ENCODE measurements around the gene BMP6.

Gene BMP6

DNA sequence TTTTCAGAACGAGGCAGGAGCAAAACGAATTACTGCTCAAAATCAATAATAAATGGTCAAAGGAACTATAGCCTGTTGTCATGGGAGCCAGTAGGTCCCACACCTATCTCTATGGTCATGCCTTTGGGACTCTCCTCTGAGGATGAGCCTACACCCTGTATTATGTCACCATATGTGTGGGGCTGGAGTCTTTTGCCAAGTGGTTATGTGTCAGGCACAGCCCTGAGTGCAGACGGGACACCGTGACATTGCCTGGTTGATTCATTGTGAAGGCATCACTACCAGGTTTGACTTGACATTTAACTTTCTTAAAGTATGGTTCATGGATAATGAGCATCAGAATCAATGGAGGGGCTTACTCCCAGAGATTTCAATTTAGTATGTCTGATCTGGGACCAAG lies 23.6 kb downstream of the BMP6 start:
- H3K4me3 Mint-ChIP-seq = no peak overlapping the region
- no peak for ATAC-seq
- no peaks in the 10 kb centered on the region for H3K9me3 Mint-ChIP-seq
- H3K36me3 Mint-ChIP-seq = no peaks in the 10 kb centered on the region
- no peaks in the 10 kb centered on the region for H3K4me1 Mint-ChIP-seq
- peaks cover 28% of the 10 kb centered on the region for H3K27me3 Mint-ChIP-seq
- H3K27ac Mint-ChIP-seq = no peak overlapping the region

DNA sequence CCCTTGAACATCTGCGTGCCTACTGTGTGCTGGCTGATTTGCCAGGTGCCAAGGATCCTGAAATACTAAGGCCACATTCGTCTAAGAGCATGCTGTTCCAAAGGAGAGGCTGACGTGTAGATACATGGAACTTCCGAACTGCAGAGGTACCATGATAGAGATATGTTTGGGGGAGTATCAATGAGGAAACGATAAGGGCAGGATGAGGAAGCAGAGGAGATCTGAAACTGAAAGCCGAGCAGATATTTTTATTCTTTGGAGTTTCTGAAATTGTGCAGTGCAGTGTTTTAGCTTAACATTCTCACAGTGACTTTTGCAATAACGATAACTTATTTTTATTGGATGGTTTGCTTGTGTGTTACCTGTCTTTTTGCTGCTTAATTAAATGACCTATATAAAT lies 24.3 kb downstream of the BMP6 start:
- ATAC-seq = no peak
- no peak overlapping the region for H3K4me3 Mint-ChIP-seq
- H3K27me3 Mint-ChIP-seq = peaks cover 27% of the 10 kb centered on the region
- no peak overlapping the region for H3K27ac Mint-ChIP-seq
- H3K4me1 Mint-ChIP-seq = no peaks in the 10 kb centered on the region
- H3K9me3 Mint-ChIP-seq = peaks cover 3% of the 10 kb centered on the region
- H3K36me3 Mint-ChIP-seq = no peaks in the 10 kb centered on the region

DNA sequence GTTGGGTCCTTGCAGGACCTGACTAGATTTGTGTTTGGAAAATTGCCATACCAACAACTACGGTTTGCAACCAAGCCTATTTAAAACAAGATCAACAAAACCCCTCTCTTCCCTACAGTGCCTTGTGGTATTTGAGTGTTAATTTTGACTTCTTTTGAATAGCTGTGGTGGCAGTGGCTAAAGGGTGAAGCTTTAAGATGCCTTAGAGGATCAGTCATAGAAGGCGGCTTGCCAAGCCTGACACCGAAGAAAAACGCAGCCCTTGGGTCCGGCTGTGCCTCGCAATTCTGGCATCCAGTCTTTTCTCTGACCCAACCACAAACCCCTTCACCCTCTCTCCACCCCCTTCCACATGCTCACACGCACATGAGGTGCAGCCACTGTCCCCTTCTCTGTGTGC lies 32.6 kb downstream of the BMP6 start:
- H3K9me3 Mint-ChIP-seq = peaks cover 11% of the 10 kb centered on the region
- H3K27me3 Mint-ChIP-seq = peaks cover 33% of the 10 kb centered on the region
- peaks cover 6% of the 10 kb centered on the region for H3K36me3 Mint-ChIP-seq
- H3K27ac Mint-ChIP-seq = no peak overlapping the region
- H3K4me3 Mint-ChIP-seq = no peak overlapping the region
- no peaks in the 10 kb centered on the region for H3K4me1 Mint-ChIP-seq
- no peak for ATAC-seq

DNA sequence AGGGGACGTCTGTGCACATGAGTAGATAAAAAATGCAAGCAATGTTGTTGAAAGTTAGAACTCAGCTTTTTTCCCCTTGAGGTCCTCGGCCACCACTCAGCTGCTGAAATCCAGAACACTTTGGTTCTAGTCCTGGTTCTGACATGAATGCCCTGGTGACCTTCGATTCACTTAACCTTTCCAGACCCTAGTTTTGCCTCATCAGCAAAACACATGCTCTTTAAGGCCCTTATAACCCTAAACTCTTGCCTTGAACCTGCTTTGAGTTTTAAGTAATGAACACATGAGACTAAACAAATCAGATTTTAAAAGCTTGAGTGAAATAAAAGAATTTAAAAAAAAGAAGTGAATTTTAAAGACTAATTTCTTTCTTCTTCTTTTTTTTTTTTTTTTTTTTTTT lies 33.4 kb downstream of the BMP6 start:
- peaks cover 26% of the 10 kb centered on the region for H3K27me3 Mint-ChIP-seq
- H3K36me3 Mint-ChIP-seq = peaks cover 6% of the 10 kb centered on the region
- no peak overlapping the region for H3K4me3 Mint-ChIP-seq

DNA sequence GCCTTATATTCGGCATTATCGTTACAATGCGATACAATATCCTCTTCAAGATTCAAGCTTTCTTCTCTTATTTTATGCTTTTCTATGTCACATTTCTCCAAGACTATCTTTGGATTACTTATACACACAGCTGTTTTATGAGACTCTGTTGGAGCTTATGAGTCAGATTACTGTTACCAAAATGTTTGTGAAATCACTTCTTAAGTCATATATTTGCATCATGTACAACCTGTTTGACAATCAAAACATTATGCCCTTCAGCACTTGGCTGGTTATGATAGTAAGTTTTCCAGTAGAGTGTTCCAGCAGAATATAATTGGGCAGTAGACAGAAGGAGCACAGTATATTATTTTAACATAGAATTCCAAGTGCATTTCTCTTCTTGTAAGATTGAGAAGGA lies 35.2 kb downstream of the BMP6 start:
- Mint-ChIP-seq H3K27ac (no peak overlapping the region), H3K27me3 (peaks cover 9% of the 10 kb centered on the region), H3K9me3 (peaks cover 4% of the 10 kb centered on the region), H3K36me3 (peaks cover 3% of the 10 kb centered on the region), H3K4me1 (no peaks in the 10 kb centered on the region), H3K4me3 (no peak overlapping the region)
- no peak for ATAC-seq

More for the DNA sequence above, 33.4 kb downstream of the BMP6 start:
- H3K27ac Mint-ChIP-seq = no peak overlapping the region
- H3K4me1 Mint-ChIP-seq = no peaks in the 10 kb centered on the region
- H3K9me3 Mint-ChIP-seq = peaks cover 11% of the 10 kb centered on the region
- no peak for ATAC-seq

DNA sequence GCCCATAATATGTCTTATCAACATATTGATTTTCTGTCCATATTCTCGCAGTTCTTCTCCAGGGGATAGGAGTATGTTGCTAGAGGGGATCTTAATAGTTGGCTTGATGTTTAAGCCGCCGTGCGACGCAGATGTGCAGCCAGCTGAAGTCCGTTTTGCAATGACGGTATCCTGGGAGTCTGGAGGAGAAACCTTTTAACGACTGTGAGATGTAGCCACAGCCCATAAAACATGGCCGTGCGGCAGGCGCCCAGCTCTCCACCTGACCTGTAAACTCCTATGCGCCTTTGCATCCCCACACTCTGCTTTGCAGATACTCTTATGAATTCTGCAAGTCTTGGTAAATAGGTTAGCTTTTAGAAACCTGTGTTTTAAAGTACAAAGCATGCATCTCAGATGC lies 36.9 kb downstream of the BMP6 start:
- ATAC-seq = no peak
- H3K27me3 Mint-ChIP-seq = no peaks in the 10 kb centered on the region
- H3K4me1 Mint-ChIP-seq = no peaks in the 10 kb centered on the region
- H3K27ac Mint-ChIP-seq = no peak overlapping the region
- no peak overlapping the region for H3K4me3 Mint-ChIP-seq
- peaks cover under 1% of the 10 kb centered on the region for H3K9me3 Mint-ChIP-seq
- no peaks in the 10 kb centered on the region for H3K36me3 Mint-ChIP-seq

DNA sequence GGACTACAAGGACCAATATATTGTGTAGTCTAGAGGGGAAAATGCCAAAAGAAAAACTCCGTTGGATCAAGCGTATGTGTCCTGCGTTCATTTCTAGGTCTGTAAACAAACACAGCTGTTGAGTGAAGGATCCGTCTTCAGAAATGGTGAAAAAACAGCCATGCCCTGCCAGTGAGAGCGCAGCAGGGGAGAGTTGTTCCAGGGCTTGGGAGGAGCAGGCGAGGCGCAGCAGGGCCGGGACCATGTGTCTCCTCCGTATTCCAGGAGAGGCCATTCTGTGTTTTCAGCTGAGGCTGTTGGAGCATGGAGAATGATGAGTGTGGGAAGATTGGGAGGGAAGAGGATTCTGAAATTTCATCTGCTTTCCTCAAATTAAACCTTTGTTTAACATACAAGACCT lies 38.0 kb downstream of the BMP6 start:
- Mint-ChIP-seq H3K27me3 (peaks cover 11% of the 10 kb centered on the region), H3K4me3 (no peak overlapping the region), H3K36me3 (no peaks in the 10 kb centered on the region), H3K4me1 (no peaks in the 10 kb centered on the region), H3K9me3 (no peaks in the 10 kb centered on the region), H3K27ac (no peak overlapping the region)
- ATAC-seq = no peak

DNA sequence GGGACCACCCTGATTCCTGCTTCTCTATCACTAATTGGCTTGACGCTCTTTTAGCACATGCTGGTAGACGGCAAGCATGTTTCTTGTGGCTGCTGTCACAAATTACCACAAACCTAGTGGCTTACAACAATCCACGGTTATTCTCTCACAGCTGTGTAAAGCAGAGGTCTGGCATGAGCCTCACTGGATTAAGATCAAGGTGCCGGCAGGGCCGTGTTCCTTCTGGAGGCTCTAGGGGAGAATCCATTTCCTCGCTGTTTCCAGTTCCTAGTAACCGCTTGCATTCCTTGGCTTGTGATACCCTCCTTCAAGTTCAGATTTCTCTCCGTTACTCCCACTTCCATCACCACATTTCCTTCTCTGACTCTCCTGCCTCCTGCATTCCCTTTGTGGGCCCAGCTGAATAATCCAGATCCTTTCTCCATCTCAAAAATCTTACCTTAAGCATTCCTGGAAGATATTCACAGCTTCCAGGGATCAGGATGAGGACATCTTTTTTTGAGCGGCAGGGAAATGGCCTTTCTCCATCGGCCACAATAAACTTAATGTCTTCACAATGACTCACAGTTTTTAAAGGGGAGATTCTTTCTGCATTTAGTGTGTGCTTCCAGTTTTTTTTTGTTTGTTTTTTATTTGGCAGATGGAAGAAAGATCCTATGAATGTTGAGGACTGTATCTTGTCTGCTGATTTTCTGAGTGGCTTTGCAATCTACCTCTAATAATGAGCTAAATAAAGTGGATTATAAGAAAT lies 39.9 kb downstream of the BMP6 start:
- no peak overlapping the region for H3K4me3 Mint-ChIP-seq
- no peak for ATAC-seq
- H3K36me3 Mint-ChIP-seq = no peaks in the 10 kb centered on the region
- H3K27me3 Mint-ChIP-seq = peaks cover 12% of the 10 kb centered on the region
- H3K4me1 Mint-ChIP-seq = no peaks in the 10 kb centered on the region
- no peaks in the 10 kb centered on the region for H3K9me3 Mint-ChIP-seq
- H3K27ac Mint-ChIP-seq = no peak overlapping the region

DNA sequence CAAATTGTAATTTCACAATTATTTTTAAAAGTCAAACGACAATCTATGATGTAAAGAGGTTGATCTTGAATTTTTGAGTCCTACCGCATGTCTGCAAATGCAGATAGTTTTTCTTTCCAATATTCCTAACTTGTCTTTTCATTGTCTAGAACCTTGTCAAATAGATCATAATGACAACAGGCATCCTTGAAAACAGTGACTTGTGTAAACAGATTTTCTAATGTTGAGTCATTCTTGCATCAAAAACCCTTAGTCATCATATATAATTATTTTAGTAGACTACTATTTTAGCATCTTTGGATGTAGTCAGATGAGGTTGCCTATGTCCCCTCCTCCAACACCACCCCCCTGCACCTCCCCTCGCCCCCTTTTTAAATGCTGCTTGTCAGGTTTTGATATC lies 43.8 kb downstream of the BMP6 start:
- Mint-ChIP-seq H3K9me3 (no peaks in the 10 kb centered on the region), H3K36me3 (no peaks in the 10 kb centered on the region), H3K4me1 (no peaks in the 10 kb centered on the region), H3K4me3 (no peak overlapping the region), H3K27ac (no peak overlapping the region), H3K27me3 (peaks cover 22% of the 10 kb centered on the region)
- ATAC-seq = no peak

DNA sequence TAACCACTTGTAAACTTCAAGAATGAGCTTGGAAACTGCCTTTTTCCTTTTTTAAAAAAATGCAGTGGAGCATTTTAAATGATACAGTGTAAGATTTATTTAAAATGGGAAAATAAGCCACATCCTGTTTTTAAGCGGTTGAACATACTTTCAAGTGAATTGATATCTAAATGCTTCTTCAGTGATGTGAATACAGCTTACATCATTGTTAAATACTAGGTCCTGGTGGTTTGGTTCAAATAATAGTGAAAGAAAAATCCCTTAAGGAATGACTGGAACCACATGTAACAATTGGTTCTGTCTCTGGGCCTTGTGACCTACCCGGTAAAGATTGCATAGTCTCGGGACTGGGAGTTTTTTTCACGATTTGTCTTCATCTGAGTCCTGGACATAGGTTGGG lies 44.2 kb downstream of the BMP6 start:
- Mint-ChIP-seq H3K27ac (no peak overlapping the region), H3K27me3 (peaks cover 22% of the 10 kb centered on the region), H3K4me3 (no peak overlapping the region), H3K9me3 (no peaks in the 10 kb centered on the region), H3K4me1 (no peaks in the 10 kb centered on the region), H3K36me3 (no peaks in the 10 kb centered on the region)
- no peak for ATAC-seq

DNA sequence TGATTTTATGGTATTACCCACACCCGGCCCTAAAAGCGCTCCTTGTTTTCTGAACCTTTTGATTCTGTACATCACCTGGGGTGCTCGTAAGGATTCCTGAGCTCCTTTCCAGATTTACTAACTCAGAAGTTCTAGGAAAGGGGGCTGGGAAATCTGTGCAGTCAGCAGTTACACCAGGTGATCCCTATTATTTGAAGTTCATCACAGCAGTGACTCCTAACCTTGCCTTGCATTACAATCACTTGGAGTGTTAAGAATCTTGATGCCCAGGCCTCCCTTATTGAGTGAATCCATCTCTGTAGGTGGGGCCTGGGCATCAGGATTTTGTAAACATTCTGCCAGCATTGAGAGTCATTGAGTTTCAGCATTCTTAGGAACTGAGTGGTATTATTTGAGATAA lies 44.7 kb downstream of the BMP6 start:
- no peak for ATAC-seq
- Mint-ChIP-seq H3K4me3 (no peak overlapping the region), H3K9me3 (no peaks in the 10 kb centered on the region), H3K36me3 (no peaks in the 10 kb centered on the region), H3K27ac (no peak overlapping the region), H3K27me3 (peaks cover 22% of the 10 kb centered on the region), H3K4me1 (no peaks in the 10 kb centered on the region)

DNA sequence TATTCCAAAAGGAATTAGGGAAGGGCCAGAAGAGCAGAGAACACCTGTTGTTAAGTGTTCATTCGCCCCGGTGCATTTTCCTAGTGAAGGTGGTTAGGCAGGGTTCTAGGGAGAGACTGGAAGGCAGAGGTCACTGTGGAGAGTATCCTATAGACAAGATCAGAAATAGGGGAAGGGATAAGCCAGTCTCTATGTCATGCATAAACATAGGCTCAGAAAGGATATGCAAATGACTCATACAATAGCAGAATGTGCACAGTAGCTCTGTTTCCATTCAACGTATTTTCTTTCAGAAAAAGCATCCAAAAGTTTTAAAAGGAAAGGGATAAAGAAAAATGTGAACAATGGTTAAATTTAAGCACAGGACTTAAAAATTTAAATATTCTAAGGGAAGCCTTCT lies 47.4 kb downstream of the BMP6 start:
- Mint-ChIP-seq H3K4me3 (no peak overlapping the region), H3K27ac (no peak overlapping the region), H3K36me3 (no peaks in the 10 kb centered on the region), H3K4me1 (peaks cover 9% of the 10 kb centered on the region), H3K9me3 (no peaks in the 10 kb centered on the region), H3K27me3 (peaks cover 29% of the 10 kb centered on the region)
- no peak for ATAC-seq

DNA sequence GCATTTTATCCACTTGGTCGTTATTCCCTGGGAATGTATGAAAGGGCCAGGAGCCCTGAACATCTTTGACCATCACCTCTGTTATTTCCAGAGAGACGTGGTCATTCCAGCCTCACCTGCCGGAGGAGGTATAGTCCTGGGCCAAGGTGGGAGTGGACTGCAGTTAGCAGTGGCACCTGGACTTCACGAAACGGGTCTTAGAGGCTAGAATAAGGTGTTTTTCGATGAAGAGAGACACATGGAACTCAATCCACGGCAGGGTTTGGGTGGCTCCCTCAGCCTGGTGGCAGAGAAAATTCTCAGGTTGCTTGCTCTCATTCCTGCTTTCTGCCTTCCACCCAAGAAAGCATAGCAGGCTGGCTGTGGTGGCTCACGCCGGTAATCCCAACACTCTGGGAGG lies 48.0 kb downstream of the BMP6 start:
- ATAC-seq = no peak
- H3K27ac Mint-ChIP-seq = no peak overlapping the region
- no peak overlapping the region for H3K4me3 Mint-ChIP-seq
- peaks cover 29% of the 10 kb centered on the region for H3K27me3 Mint-ChIP-seq
- no peaks in the 10 kb centered on the region for H3K9me3 Mint-ChIP-seq
- H3K4me1 Mint-ChIP-seq = peaks cover 9% of the 10 kb centered on the region
- no peaks in the 10 kb centered on the region for H3K36me3 Mint-ChIP-seq

DNA sequence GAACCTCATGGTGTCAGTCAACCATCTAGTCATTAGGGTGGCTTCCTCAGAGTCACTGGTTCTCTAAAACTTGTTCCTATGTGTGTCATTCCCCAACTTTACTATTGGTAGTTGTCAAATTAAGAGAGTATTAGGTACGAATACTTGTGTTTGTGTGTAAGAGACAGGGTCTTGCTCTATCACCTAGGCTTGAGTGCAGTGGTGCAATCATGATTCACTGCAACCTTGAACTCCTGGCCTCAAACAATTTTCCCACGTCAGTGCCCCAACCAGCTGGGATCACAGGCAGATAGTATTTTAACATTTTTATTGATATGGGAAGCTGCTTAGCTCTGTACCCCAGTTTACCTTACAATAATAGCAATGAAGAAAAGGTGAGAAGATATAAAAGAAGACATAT lies 50.6 kb downstream of the BMP6 start:
- Mint-ChIP-seq H3K27me3 (peaks cover 29% of the 10 kb centered on the region), H3K9me3 (no peaks in the 10 kb centered on the region), H3K4me3 (no peak overlapping the region), H3K36me3 (no peaks in the 10 kb centered on the region), H3K4me1 (peaks cover 9% of the 10 kb centered on the region), H3K27ac (no peak overlapping the region)
- ATAC-seq = no peak

DNA sequence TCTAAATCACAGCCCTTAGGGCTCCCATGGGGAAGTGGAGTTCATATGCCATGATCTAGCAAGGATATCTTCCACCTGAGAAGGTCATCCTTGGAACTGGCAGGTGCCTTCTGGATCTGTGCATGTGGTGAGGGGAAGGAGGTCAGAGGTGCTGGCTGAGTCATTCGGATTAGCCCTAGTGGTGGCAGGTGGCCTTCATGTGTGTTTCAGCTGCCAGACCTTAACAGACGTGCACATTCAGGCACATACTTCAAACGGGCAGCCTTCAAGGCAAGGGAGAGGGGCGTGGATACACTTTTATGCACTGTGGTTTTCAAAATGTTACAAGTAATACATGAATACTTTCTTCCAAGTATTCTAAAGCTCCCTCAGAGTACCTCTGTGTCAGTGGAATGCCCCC lies 51.2 kb downstream of the BMP6 start:
- peaks cover 29% of the 10 kb centered on the region for H3K27me3 Mint-ChIP-seq
- H3K4me1 Mint-ChIP-seq = peaks cover 9% of the 10 kb centered on the region
- H3K27ac Mint-ChIP-seq = no peak overlapping the region
- no peak for ATAC-seq
- H3K4me3 Mint-ChIP-seq = no peak overlapping the region
- H3K9me3 Mint-ChIP-seq = no peaks in the 10 kb centered on the region
- no peaks in the 10 kb centered on the region for H3K36me3 Mint-ChIP-seq

DNA sequence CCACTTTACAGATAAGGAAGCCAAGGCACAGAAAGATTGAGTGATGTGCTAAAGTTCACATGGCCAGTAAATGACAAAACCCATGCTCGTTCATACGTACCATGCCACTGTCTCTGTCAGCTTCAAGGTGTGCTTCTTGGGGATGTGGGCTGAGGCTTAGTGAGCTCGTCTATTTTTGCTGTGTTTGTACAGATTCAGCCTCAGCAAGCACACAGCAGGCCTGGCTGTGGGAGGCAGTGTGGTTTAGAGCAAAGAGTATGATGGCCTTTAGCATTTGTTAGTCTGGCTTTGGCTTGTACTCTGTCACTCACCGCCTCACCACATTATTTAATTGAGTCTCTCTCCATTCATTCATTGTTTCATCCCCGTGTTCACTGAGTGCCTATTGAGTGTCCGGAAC lies 55.3 kb downstream of the BMP6 start:
- Mint-ChIP-seq H3K9me3 (no peaks in the 10 kb centered on the region), H3K4me1 (peaks cover 32% of the 10 kb centered on the region), H3K36me3 (no peaks in the 10 kb centered on the region), H3K27me3 (peaks cover 19% of the 10 kb centered on the region), H3K4me3 (no peak overlapping the region), H3K27ac (no peak overlapping the region)
- ATAC-seq = no peak

DNA sequence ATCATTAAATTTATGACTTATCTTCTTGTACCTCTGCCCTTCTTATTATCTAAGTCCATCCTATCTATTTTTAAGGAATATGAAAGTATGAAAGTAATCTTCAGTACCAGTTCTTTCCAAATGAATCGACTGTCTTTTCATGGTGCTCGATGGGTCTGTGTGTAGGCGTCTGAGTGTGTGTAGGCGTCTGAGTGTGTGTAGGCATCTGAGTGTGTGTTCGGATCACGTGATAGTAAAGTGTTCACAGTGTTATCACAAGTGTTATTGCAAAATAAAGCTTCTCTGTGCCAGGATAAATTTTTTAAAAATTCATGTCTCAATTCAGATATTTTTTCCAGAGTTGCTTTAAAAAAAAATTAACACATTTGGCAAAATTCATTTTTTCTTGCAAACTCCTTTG lies 58.3 kb downstream of the BMP6 start:
- no peak overlapping the region for H3K4me3 Mint-ChIP-seq
- peaks cover 23% of the 10 kb centered on the region for H3K4me1 Mint-ChIP-seq
- H3K27me3 Mint-ChIP-seq = no peaks in the 10 kb centered on the region
- ATAC-seq = no peak
- no peaks in the 10 kb centered on the region for H3K9me3 Mint-ChIP-seq
- no peaks in the 10 kb centered on the region for H3K36me3 Mint-ChIP-seq
- H3K27ac Mint-ChIP-seq = no peak overlapping the region
